ENCODE data around the gene BMPER.

- TF ChIP-seq EZH2phosphoT487 (IDR thresholded peaks at IDR 0.05; ENCODE audit: insufficient read depth, low read depth) (no peak), EZH2 (IDR thresholded peaks at IDR 0.05; ENCODE audit: insufficient read depth, poor library complexity, severe bottlenecking) (no peak)
Observed at GRCh38 chr7:33909755-33910154, 4.4 kb downstream of the BMPER start.
